Activated T-helper 1 cell treated with anti-CD3 and anti-CD28 coated beads, Interleukin-2, amount 50 U/mL, for 16 hours (primary cell): ENCODE data around the gene SMAD9.
"Not testable (repeated sequence)": the region's sequence is repeated elsewhere in the genome, so short reads cannot be mapped to it uniquely, and the experiment has no call there.

Source experiments
- DNase-seq, 2 donors: peaks; one replicate each; pipeline ENCODE4 v3.0.0-alpha.2; 2020; ENCODE audit warnings: low read depth in 1 of 2, low spot score in 1 of 2

The SMAD9 gene

GRCh38 chr13:36912369-36912768, 7.7 kb downstream of the SMAD9 start:
- no peak for DNase-seq

- DNase-seq = no peak
These were observed 9.5 kb downstream of the SMAD9 start for GRCh38 chr13:36910545-36910944.

GRCh38 chr13:36907821-36908220, 12.2 kb downstream of the SMAD9 start:
- DNase-seq = no peak

- DNase-seq = no peak
These were observed 12.8 kb downstream of the SMAD9 start for GRCh38 chr13:36907266-36907665.

- DNase-seq = no peak
These were observed 14.1 kb downstream of the SMAD9 start for GRCh38 chr13:36905944-36906343.

GRCh38 chr13:36903925-36904595, 16.0 kb downstream of the SMAD9 start:
- DNase-seq = no peak

GRCh38 chr13:36897054-36897616, 22.9 kb downstream of the SMAD9 start:
- no peak for DNase-seq

- no peak for DNase-seq
These were observed 28.3 kb downstream of the SMAD9 start for GRCh38 chr13:36891752-36892151.

DNA sequence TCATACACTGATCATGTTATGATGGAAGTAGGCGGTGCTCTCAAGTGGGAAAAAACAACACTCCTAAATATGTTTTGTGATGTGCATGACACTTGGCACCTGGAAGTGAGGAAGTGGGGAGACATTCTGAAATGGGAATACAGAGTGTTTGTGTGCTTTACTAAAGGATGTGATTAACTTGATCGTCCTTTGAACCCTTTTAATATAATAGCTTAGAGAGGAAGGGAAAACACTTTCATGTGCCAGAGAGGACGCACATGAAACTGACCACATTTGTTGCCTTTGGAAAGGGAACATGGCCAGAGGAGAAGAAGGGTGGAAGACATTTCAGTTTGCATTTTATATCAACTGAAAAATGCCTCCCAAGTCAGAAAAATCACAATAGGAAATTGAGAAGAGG, 31.4 kb downstream of the SMAD9 start:
- no peak for DNase-seq

DNA sequence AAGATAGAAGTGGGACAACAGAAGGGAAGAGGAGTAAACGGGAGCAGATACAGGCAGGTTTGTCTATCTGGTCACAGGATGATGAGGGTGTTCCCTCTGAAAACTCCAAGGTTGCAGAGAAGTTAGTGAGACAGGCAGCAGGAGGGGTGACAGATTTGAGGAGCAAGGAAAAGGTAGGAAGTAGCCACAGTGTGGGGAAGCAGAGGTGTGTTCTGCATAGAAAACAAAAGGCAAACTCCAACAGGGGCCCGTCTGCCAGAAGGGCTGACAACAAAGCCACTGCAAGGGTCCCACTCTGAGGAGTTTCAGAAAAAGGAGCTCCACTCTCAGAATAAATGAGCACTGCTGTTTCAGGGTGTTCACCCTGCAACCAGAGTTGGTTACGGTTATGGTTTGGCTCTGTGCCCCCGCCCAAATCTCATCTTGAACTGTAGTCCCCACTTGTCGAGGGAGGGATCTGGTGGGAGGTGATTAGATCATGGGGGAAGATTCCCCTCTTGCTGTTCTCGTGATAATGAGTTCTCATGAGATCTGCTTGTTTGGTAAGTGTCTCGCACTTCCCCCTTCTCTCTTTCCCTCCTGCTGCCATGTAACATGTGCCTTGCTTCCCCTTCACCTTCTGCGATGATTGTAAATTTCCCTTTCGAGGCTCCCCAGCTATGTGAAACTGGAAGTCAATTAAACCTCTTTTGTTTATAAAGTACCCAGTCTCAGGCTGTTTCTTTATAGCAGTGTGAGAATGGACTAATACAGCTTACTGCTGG, 32.1 kb downstream of the SMAD9 start:
- no peak for DNase-seq

DNA sequence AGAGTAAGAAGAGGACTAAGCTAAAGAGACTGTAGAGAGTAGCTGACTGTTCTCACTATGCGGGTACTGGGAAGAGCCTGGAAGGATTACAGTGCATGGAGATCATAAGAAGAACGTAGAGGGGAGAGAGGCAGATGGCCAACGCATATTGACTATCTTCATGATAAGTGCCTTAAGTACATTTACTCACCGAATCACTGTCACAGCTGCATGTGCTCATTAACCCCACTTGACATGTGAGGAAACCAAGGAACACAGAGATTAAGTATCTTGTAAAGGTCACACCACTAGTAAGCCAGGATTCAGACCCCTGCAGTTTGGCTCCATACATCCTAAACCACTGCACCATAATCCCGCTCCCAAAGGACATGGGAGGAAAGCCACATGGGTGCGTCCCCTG, 34.1 kb downstream of the SMAD9 start:
- DNase-seq = no peak

GRCh38 chr13:36884235-36884634, 35.8 kb downstream of the SMAD9 start:
- DNase-seq = no peak

DNA sequence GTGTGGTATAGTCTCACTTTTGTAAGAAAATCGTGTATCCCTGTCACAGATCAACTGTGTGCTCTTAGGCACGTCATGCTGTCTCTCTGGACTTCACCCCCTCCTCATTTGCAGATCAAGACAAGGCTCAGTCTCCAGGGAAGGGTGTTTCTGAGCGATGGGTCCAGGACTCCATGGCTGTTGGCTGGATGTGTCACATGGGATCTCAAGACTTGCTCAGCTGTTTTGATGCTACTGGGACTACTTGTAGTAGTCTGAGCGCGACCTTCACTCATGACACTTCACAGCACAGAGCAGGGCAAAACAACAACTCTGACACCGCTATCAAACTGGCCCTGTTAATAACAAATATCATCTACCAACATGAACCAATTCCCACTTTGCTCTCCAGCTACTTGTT, 36.2 kb downstream of the SMAD9 start:
- no peak for DNase-seq

DNA sequence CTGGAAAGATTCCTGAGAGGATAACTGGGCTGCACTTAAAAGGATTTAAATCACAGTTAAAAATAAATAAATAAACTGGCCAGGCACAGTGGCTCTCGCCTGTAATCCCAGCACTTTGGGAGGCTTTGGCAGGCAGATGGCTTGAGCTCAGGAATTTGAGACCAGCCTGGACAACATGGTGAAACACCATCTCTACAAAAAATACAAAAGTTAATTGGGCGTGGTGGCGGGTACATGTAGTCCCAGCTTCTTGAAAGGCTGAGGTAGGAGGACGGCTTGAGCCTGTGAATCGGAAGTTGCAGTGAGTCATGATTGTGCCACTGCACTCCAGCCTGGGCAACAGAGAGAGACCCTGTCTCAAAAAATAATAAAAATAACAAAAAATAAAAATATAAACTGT, 36.6 kb downstream of the SMAD9 start:
- DNase-seq = not testable (repeated sequence)

DNA sequence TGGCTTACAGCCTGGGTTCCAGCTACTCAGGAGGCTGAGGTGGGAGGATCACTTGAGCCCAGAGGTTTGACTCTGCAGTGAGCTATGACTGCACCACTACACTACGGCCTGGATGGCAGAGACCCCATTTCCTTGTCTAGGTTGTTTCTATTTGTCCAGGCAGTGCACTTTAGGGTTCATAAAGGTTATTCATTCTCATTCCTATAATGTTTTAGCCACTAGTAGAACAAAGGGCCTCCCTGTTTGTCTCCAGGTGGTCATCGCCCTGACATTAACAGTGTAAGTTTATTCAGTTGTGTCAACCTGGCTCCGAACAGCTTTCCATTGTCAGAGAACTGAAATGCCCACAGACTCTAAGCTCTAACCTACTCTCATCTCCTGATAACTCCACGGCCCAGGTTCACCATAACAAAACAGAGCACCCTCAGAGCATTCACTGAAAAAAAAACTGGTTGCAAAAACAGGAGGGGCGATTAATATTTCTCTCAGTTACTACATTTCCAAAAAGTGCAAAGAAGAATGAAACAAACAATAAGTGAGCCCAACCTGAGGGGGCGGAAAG, 37.1 kb downstream of the SMAD9 start:
- no peak for DNase-seq

DNA sequence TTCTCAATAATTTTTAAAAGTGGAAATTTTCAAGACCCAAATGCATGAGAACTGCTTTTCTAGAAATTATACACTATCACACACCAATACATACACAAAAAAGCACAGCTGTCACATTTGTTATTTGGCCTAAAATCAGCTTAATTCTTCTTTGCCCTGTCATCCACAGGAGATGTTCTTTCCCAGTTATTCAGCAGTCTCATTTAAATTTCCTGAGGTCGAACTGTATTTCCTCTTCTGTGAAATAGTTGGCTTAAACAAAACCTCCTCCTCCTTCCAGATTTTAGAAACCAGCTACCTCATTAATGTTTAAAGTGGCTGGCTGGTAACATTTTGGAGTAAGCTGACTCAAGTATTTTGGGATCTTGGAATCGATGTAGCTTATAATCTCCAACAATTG, 39.1 kb downstream of the SMAD9 start:
- DNase-seq = no peak

GRCh38 chr13:36879218-36879938, 40.7 kb downstream of the SMAD9 start:
- no peak for DNase-seq

GRCh38 chr13:36875961-36876360, 44.1 kb downstream of the SMAD9 start:
- DNase-seq = no peak

DNA sequence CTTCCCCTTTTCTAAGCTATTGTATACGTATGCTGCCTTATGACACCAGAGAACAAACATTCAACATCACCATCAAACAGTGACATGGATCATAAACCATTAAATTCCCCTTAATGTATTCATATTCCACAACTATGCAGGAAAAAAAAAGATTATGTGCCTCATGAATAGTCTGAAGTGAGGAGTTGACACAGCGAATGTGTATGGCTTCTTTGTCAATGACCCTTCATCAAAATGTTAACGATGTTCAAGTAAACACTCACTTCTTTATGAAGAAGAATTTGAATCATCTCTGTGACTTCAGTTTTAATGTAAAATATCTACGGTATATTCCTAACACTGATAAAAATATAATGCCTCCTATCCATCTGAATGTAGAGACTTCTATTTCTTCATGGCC, 44.6 kb downstream of the SMAD9 start:
- DNase-seq = no peak

- no peak for DNase-seq
These were observed 47.4 kb downstream of the SMAD9 start for GRCh38 chr13:36872621-36873020.

- no peak for DNase-seq
These were observed 49.9 kb downstream of the SMAD9 start for GRCh38 chr13:36870050-36870692.
